Skeletal muscle tissue (tissue), 4 donors: ENCODE results near the gene IPO7. TPM values are rescaled to one million over a fixed set of nuclear protein-coding genes. Genes with fewer than 3 reads are reported as not detected.
"Not testable (repeated sequence)": the region's sequence is repeated elsewhere in the genome, so short reads cannot be mapped to it uniquely, and the experiment has no call there.

ENCODE experiments used
- H3K27ac ChIP-seq: one replicate; pipeline ENCODE4 v1.7.0; 2013; ENCODE audit warnings: mild to moderate bottlenecking, low read depth, low read length, inconsistent platforms
- H3K27me3 ChIP-seq, 3 donors: one replicate each; pipeline ENCODE4 v1.7.0; 2013; ENCODE audit warnings: low read length in 3 of 3; ENCODE audit not compliant: control insufficient read depth in 3 of 3, insufficient read depth in 3 of 3
- H3K36me3 ChIP-seq, 3 donors: one replicate each; pipeline ENCODE4 v1.7.0; 2013; ENCODE audit warnings: low read length in 3 of 3; ENCODE audit not compliant: control insufficient read depth in 3 of 3, insufficient read depth in 3 of 3
- H3K4me1 ChIP-seq, 3 donors: one replicate each; pipeline ENCODE4 v1.7.0; 2013; ENCODE audit warnings: low read length in 3 of 3, mild to moderate bottlenecking in 3 of 3; ENCODE audit not compliant: control insufficient read depth in 3 of 3, insufficient read depth in 3 of 3
- H3K4me3 ChIP-seq, 3 donors: one replicate each; pipeline ENCODE4 v1.7.0; 2013; ENCODE audit warnings: low read length in 3 of 3
- H3K9ac ChIP-seq, 3 donors: one replicate each; pipeline ENCODE4 v1.7.0; 2013; ENCODE audit warnings: low read length in 3 of 3, mild to moderate bottlenecking in 3 of 3, moderate library complexity in 2 of 3, low read depth in 1 of 3
- H3K9me3 ChIP-seq, 3 donors: one replicate each; pipeline ENCODE4 v1.7.0; 2013; ENCODE audit warnings: low read length in 3 of 3; ENCODE audit not compliant: control insufficient read depth in 3 of 3
- total RNA-seq: library from RNA; depleted of rRNA; stranded (reverse); fragments of >200 nt; gene quantifications from one replicate; pipeline ENCODE4 v1.2.3, GENCODE V29; 2014
- donor health status: Osteomylitis.

IPO7 gene
- total RNA-seq: 107 TPM

DNA sequence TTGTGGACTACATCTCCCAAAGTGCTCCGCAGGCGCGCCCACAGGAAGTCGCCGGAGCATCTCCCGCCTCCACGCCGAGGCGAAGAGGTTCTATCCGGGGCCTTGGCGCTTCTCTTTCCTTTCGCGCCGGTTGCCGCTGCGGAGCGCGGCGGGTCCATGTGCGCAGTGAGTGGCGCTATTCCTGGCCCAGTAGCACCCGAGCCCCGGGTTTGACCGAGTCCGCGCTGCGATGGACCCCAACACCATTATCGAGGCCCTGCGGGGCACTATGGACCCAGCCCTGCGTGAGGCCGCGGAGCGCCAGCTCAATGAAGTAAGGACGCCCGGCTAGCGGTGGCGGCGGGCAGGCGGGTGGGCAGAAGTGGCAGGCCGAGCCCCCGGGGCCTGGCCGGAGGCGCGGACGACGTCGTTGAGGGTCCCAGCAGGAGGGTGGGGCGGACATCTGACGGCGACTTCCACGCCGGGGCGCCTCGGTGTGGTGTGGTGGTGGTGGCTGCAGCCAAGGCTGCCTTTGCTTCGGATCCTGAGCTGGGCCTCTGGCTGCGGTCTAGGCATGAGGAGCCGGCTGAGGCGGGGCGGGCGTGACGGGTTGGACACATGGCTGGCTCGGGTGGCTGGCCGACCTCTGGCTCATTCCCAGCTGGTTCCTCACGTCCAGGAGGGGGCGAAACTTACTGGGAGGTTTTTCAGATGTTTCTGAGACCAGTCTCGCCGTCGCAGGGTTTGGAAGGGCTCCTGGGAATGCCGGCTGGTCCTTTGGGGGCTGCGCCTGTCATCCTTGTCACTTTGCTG, at the start of gene IPO7:
Gene IPO7 (plus strand): TSS at position 118 of the 792 bp plus-strand sequence. CDS start 112 bp downstream, at position 230.
- Histone ChIP-seq H3K27ac (peak within 1 kb of the TSS; percentile 98), H3K4me1 (peaks cover 13 to 17% (median 16%) of the 10 kb centered on the region in 3 donors), H3K9ac (peak within 1 kb of the TSS; percentile 97 to 98 (median 97)), H3K36me3 (no peaks in the 10 kb centered on the region), H3K9me3 (no peaks in the 10 kb centered on the region), H3K4me3 (peak within 1 kb of the TSS; percentile 89 to 96 (median 95)), H3K27me3 (no peaks in the 10 kb centered on the region)

- Histone ChIP-seq H3K9ac (no peak overlapping the region), H3K27ac (no peak overlapping the region), H3K27me3 (no peaks in the 10 kb centered on the region), H3K4me3 (no peak overlapping the region), H3K4me1 (no peaks in the 10 kb centered on the region), H3K9me3 (no peaks in the 10 kb centered on the region), H3K36me3 (no peaks in the 10 kb centered on the region)
Measured at GRCh38 chr11:9341638-9342178, 42.7 kb upstream of the IPO7 start.

DNA sequence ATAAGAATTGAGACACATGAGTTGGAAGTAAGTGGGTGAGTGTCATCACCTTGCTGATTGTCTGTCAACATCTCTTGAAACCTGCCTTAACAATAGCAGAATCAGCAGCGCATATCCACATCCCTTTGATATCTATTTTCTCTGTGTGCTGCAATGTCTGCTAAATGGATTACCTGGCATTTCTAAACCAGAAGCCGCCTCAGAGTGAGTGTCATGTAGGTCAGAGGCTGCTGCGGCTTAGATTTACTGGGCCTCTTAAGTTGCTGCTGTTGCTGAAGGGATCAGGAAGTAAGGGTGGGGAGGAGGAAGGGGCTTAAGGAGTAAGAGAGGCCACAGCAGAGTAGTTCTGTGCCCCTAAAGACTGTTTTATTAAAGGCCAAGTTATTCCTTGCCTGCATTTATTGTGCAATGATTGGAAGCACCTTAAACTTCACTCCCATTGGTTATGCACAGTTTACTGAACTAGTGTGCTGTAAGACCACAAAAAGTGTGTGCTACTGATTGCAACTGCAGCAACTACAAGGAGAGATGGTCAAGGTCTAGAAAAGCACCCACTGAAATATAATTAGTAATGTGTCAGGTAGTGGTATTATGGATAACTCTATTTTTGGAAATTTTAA, 40.3 kb upstream of the IPO7 start:
- H3K27ac ChIP-seq: no peak overlapping the region
- H3K36me3 ChIP-seq: no peaks in the 10 kb centered on the region
- no peak overlapping the region for H3K9ac ChIP-seq
- H3K9me3 ChIP-seq: no peaks in the 10 kb centered on the region
- no peaks in the 10 kb centered on the region for H3K4me1 ChIP-seq
- no peaks in the 10 kb centered on the region for H3K27me3 ChIP-seq
- no peak overlapping the region for H3K4me3 ChIP-seq

- H3K9me3 ChIP-seq: no peaks in the 10 kb centered on the region
- H3K4me3 ChIP-seq: no peak overlapping the region
- no peak overlapping the region for H3K9ac ChIP-seq
- no peak overlapping the region for H3K27ac ChIP-seq
- H3K27me3 ChIP-seq: no peaks in the 10 kb centered on the region
- no peaks in the 10 kb centered on the region for H3K36me3 ChIP-seq
- no peaks in the 10 kb centered on the region for H3K4me1 ChIP-seq
Measured at GRCh38 chr11:9347100-9347499, 37.4 kb upstream of the IPO7 start.

GRCh38 chr11:9347779-9348178, 36.7 kb upstream of the IPO7 start:
- not testable (repeated sequence) for H3K27ac ChIP-seq, H3K9me3 ChIP-seq, H3K4me1 ChIP-seq, H3K9ac ChIP-seq, H3K36me3 ChIP-seq, H3K27me3 ChIP-seq, H3K4me3 ChIP-seq

DNA sequence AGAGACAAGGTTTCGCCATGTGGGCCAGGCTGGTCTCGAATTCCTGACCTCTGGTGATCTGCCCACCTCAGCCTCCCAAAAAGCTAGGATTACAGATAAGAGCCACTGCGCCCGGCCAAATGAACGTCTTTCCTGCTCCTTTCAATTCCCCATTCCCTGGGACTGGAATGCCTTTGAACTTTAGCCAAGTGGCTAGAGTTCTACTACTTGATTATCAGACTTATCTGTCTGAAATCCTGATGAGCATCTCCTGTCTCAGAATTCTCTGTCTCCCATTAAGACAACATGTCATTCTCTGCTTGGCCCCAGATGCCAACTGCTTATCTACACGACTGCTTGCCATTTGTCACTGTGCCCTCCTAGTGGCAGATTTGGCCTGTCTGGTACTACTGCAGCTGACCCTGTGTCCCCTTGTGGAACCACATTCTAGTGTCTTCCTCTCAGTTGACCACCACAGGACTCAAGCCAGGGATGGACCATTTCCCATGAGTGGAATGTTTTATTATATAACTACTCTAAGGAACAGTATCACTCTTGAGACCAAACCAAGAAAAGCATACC, 33.1 kb upstream of the IPO7 start:
- no peaks in the 10 kb centered on the region for H3K36me3 ChIP-seq
- no peaks in the 10 kb centered on the region for H3K9me3 ChIP-seq
- H3K4me1 ChIP-seq: no peaks in the 10 kb centered on the region
- H3K9ac ChIP-seq: no peak overlapping the region
- no peaks in the 10 kb centered on the region for H3K27me3 ChIP-seq
- H3K27ac ChIP-seq: no peak overlapping the region
- H3K4me3 ChIP-seq: no peak overlapping the region

GRCh38 chr11:9357041-9357440, 27.4 kb upstream of the IPO7 start:
- Histone ChIP-seq H3K9me3 (no peaks in the 10 kb centered on the region), H3K4me1 (no peaks in the 10 kb centered on the region), H3K9ac (no peak overlapping the region), H3K4me3 (no peak overlapping the region), H3K27ac (no peak overlapping the region), H3K27me3 (no peaks in the 10 kb centered on the region), H3K36me3 (no peaks in the 10 kb centered on the region)

- not testable (repeated sequence) for H3K4me1 ChIP-seq, H3K36me3 ChIP-seq, H3K4me3 ChIP-seq, H3K9ac ChIP-seq, H3K27ac ChIP-seq, H3K27me3 ChIP-seq, H3K9me3 ChIP-seq
Measured at GRCh38 chr11:9360862-9361622, 23.4 kb upstream of the IPO7 start.

GRCh38 chr11:9362393-9362863, 22.0 kb upstream of the IPO7 start:
- H3K27ac ChIP-seq: no peak overlapping the region

More at GRCh38 chr11:9362393-9362863, 22.0 kb upstream of the IPO7 start:
- H3K27me3 ChIP-seq: no peaks in the 10 kb centered on the region
- H3K4me3 ChIP-seq: no peak overlapping the region
- no peak overlapping the region for H3K9ac ChIP-seq
- no peaks in the 10 kb centered on the region for H3K9me3 ChIP-seq
- H3K4me1 ChIP-seq: peaks cover 4 to 7% (median 6%) of the 10 kb centered on the region in 3 donors
- H3K36me3 ChIP-seq: no peaks in the 10 kb centered on the region
